PC-3 (cell line): ENCODE measurements around the gene TRPM2. TPM values are rescaled to one million over a fixed set of nuclear protein-coding genes. Genes with fewer than 3 reads are reported as not detected.

Source experiments
- ATAC-seq: fragments of 200-7000 bp; cut with Tn5 transposase; 2 replicates; pipeline ENCODE4 v1.9.1; 2020; ENCODE audit warnings: mild to moderate bottlenecking, moderate library complexity
- BruUV-seq: library from RNA; stranded (reverse); fragments of 400-500 nt; replicated peaks from 2 replicates; lab custom pipeline; 2021; lab: Mats Ljungman, UMichigan
- CTCF ChIA-PET: fragments of 300-600 bp; sonication (Branson Sonifier 250); formaldehyde crosslinking; loops from one replicate; lab custom pipeline; 2022; ENCODE audit warnings: antibody characterized with exemption; lab: Charles Lee
- POLR2A ChIA-PET: fragments of 300-600 bp; sonication (Branson Sonifier 250); formaldehyde crosslinking; loops from one replicate; lab custom pipeline; 2022; ENCODE audit warnings: antibody characterized with exemption; ENCODE audit not compliant: unreplicated experiment; lab: Charles Lee
- DNase-seq: peaks from one replicate; pipeline ENCODE4 v3.0.0-alpha.2; 2015
- H2AFZ ChIP-seq: fragments of 300-600 bp; sonication (generic); 2 replicates; pipeline ENCODE4 v1.6.0; 2016; ENCODE audit warnings: antibody characterized with exemption, low read length
- H3F3A ChIP-seq: fragments of 300-600 bp; sonication (generic); one replicate; pipeline ENCODE4 v1.6.0; 2017; ENCODE audit warnings: antibody characterized with exemption, low read length, control low read depth, mild to moderate bottlenecking; ENCODE audit not compliant: unreplicated experiment
- H3K27ac ChIP-seq: fragments of 300-600 bp; sonication (generic); 2 replicates; pipeline ENCODE4 v1.5.1; 2016; ENCODE audit warnings: mild to moderate bottlenecking, low read length
- H3K27me3 ChIP-seq: fragments of 300-600 bp; sonication (generic); 2 replicates; pipeline ENCODE4 v1.6.1; 2016; ENCODE audit warnings: low read length, mixed read lengths
- H3K36me3 ChIP-seq: fragments of 300-600 bp; sonication (generic); 2 replicates; pipeline ENCODE4 v1.6.1; 2016; ENCODE audit warnings: low read depth, mixed run types, low read length, mixed read lengths
- H3K4me1 ChIP-seq: fragments of 300-600 bp; sonication (generic); 2 replicates; pipeline ENCODE4 v1.5.1; 2016; ENCODE audit warnings: low read length; ENCODE audit not compliant: insufficient read depth
- H3K4me2 ChIP-seq: fragments of 300-600 bp; sonication (generic); 2 replicates; pipeline ENCODE4 v1.6.0; 2016; ENCODE audit warnings: low read length
- H3K4me3 ChIP-seq: fragments of 300-600 bp; sonication (generic); 2 replicates; pipeline ENCODE4 v1.5.1; 2016; ENCODE audit warnings: mild to moderate bottlenecking, low read length, mixed read lengths
- H3K79me2 ChIP-seq: fragments of 300-600 bp; sonication (generic); 2 replicates; pipeline ENCODE4 v1.6.1; 2017; ENCODE audit warnings: low read length, mixed read lengths
- H3K9ac ChIP-seq: fragments of 300-600 bp; sonication (generic); 2 replicates; pipeline ENCODE4 v1.6.0; 2016; ENCODE audit warnings: mild to moderate bottlenecking, low read length
- H3K9me2 ChIP-seq: fragments of 300-600 bp; sonication (generic); replicated peaks from 2 replicates; pipeline ENCODE4 v1.6.1; 2016; ENCODE audit warnings: mixed run types, low read length, mixed read lengths
- H3K9me3 ChIP-seq: fragments of 300-600 bp; sonication (generic); 2 replicates; pipeline ENCODE4 v1.6.1; 2016; ENCODE audit warnings: low read length, mixed read lengths
- H4K20me1 ChIP-seq: fragments of 300-600 bp; sonication (generic); 2 replicates; pipeline ENCODE4 v1.6.1; 2016; ENCODE audit warnings: low read length, mixed read lengths
- EZH2 ChIP-seq: fragments of 300-600 bp; sonication (generic); IDR thresholded peaks from one replicate; pipeline ENCODE4 v1.6.1; 2017; ENCODE audit warnings: antibody characterized with exemption, mild to moderate bottlenecking, low read length; ENCODE audit not compliant: unreplicated experiment
- EZH2phosphoT487 ChIP-seq: fragments of 300-600 bp; sonication (generic); IDR thresholded peaks from 2 replicates; pipeline ENCODE4 v1.6.1; 2018; ENCODE audit warnings: mild to moderate bottlenecking, antibody characterized with exemption, low read length, borderline replicate concordance
- intact Hi-C: fragments of 100-400 bp; cut with micrococcal nuclease; formaldehyde crosslinking; loops from 2 replicates; pipeline ENCODE4 v1.9.0; 2023
- total RNA-seq: library from RNA; depleted of rRNA; stranded (reverse); fragments of >200 nt; gene quantifications from 2 replicates; pipeline ENCODE4 v1.2.3, GENCODE V29; 2014
- TF ChIP-seq, protein P1 (sequence below): fragments of 300-600 bp; sonication (generic); conservative IDR thresholded peaks from 2 replicates; pipeline ENCODE4 v1.5.1; 2017; ENCODE audit warnings: antibody characterized with exemption, low read depth, mild to moderate bottlenecking, low read length

Gene TRPM2
- total RNA-seq, 1 experiment from 2014 or later = 50.0 TPM

DNA sequence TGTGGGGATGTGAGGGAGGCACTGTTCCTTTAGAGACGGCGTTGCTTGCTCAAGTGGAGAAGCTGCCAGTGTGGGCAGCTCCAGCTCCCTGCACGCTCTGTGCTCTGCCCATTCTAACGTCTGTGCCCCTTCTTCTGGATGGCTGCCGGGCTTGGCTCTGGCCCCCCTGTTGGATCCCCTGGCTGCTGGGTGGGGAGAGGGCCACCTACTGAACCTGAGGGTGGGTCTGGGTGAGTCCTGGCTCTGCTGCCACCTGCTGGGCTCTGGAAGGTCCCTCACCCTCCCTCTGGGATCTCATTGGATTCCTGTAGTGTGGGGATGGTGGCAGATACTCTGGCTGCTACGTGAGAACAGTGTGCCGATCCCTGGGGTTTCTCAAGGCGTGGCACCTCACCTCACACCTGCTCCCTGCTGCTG lies 48.5 kb upstream of the TRPM2 start:
- Histone ChIP-seq H3K79me2 (peaks cover 62% of the 10 kb centered on the region), H3K27ac (no peak overlapping the region), H3K4me3 (no peak overlapping the region), H4K20me1 (peaks cover 32% of the 10 kb centered on the region), H3K9ac (no peak overlapping the region), H3K9me3 (no peaks in the 10 kb centered on the region), H3F3A (no peaks in the 10 kb centered on the region), H3K4me2 (no peak overlapping the region), H2AFZ (no peak overlapping the region), H3K36me3 (peaks cover 10% of the 10 kb centered on the region), H3K27me3 (no peaks in the 10 kb centered on the region), H3K4me1 (peaks cover 22% of the 10 kb centered on the region), H3K9me2 (no peaks in the 10 kb centered on the region)
- peak; percentile 45; the same call in 1 of the 2 replicates for ATAC-seq
- intact Hi-C loops = no loop called here
- TF ChIP-seq, protein P1, sequence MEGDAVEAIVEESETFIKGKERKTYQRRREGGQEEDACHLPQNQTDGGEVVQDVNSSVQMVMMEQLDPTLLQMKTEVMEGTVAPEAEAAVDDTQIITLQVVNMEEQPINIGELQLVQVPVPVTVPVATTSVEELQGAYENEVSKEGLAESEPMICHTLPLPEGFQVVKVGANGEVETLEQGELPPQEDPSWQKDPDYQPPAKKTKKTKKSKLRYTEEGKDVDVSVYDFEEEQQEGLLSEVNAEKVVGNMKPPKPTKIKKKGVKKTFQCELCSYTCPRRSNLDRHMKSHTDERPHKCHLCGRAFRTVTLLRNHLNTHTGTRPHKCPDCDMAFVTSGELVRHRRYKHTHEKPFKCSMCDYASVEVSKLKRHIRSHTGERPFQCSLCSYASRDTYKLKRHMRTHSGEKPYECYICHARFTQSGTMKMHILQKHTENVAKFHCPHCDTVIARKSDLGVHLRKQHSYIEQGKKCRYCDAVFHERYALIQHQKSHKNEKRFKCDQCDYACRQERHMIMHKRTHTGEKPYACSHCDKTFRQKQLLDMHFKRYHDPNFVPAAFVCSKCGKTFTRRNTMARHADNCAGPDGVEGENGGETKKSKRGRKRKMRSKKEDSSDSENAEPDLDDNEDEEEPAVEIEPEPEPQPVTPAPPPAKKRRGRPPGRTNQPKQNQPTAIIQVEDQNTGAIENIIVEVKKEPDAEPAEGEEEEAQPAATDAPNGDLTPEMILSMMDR = peak; percentile 83
- no peak for TF ChIP-seq EZH2phosphoT487
- BruUV-seq = no TSS peak
- CTCF ChIA-PET = no interaction called here
- POLR2A ChIA-PET = no interaction called here
- DNase-seq = peak; percentile 51

DNA sequence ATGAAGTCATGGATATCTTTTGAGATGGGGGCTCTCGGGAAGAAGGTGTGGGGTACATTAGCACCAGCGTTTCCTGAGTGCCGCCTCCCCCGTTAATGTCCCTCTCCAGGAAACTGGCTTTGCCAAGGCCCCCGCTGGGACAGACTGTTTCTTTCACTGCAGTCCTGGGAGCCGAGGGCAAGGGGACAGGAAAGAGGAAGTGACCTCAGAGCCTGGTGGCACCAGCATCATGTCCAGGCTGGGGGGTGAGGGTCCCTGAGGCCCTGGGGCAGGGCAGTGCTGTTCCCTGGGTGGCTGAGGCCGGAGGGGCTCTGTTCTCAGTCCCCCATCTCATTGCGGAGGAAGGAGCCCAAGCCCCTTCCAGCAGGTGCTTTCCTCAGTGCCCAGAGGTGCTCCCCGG lies 47.7 kb upstream of the TRPM2 start:
- H3K9ac ChIP-seq = no peak overlapping the region
- H3K9me2 ChIP-seq = no peaks in the 10 kb centered on the region
- ATAC-seq (no peak), DNase-seq (no peak)
- no peaks in the 10 kb centered on the region for H3F3A ChIP-seq
- H3K4me1 ChIP-seq = peaks cover 22% of the 10 kb centered on the region
- intact Hi-C loops = no loop called here
- ChIA-PET POLR2A (no interaction called here), CTCF (no interaction called here)
- H3K36me3 ChIP-seq = peaks cover 10% of the 10 kb centered on the region
- TF ChIP-seq EZH2 = no peak
- TF ChIP-seq, protein P1 = no peak
- TF ChIP-seq EZH2phosphoT487 = no peak
- no peaks in the 10 kb centered on the region for H3K27me3 ChIP-seq
- H3K4me3 ChIP-seq = no peak overlapping the region
- no peaks in the 10 kb centered on the region for H3K9me3 ChIP-seq
- peaks cover 56% of the 10 kb centered on the region for H3K79me2 ChIP-seq
- H3K27ac ChIP-seq = no peak overlapping the region
- no TSS peak for BruUV-seq
- H2AFZ ChIP-seq = no peak overlapping the region
- H3K4me2 ChIP-seq = no peak overlapping the region
- peaks cover 30% of the 10 kb centered on the region for H4K20me1 ChIP-seq

DNA sequence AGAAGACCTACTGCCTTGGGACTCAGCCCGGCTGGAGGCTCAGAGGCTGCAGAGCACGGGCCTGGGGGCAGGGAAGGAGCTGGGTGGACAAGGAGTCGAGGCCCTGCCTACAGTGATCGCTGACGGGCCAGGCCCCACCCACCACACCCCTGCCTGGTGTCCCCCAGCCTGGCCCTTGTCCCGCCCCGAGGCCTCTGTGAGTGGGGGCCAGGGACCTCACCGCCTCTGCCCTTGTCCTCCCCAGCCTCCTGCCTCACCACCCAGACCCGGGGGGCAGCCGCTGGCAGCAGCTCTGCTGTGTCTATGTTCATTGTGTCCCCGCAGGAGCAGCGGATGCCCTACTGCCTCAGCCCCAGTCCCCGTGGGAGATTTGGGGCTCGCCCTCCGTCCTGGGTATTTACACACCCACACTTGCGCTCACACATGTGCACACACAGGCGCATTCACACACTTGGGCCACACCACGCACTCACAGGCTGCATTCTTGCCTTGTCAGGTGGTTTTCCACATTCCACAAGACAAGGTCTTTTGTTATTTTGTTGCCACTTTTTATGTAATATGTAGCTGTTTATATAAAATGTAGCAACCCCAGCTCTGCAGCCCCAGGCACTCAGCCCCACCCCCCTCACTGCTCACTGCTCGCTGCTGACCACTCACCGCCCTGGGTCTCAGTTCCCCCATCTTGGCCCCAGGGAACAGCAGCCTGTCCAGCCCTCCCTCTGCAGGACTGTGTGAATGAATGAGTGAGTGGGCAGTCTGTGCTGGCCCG lies 46.3 kb upstream of the TRPM2 start:
- intact Hi-C loops = no loop called here
- H3K9me3 ChIP-seq = no peaks in the 10 kb centered on the region
- no peak overlapping the region for H3K4me3 ChIP-seq
- H2AFZ ChIP-seq = no peak overlapping the region
- H3K27me3 ChIP-seq = no peaks in the 10 kb centered on the region
- no peaks in the 10 kb centered on the region for H3K9me2 ChIP-seq
- TF ChIP-seq EZH2phosphoT487 = no peak
- H3K79me2 ChIP-seq = peaks cover 42% of the 10 kb centered on the region
- H4K20me1 ChIP-seq = peaks cover 16% of the 10 kb centered on the region
- no TSS peak for BruUV-seq
- H3K4me2 ChIP-seq = no peak overlapping the region
- no peak overlapping the region for H3K9ac ChIP-seq
- POLR2A ChIA-PET = no interaction called here
- DNase-seq (no peak), ATAC-seq (no peak)
- CTCF ChIA-PET = no interaction called here
- H3K27ac ChIP-seq = no peak overlapping the region
- peaks cover 8% of the 10 kb centered on the region; the same call in 1 of the 2 replicates for H3K4me1 ChIP-seq
- H3K36me3 ChIP-seq = peaks cover 16% of the 10 kb centered on the region
- no peaks in the 10 kb centered on the region for H3F3A ChIP-seq
